GM21723 (cell line): ENCODE measurements around the gene ARL4D.
"Not testable (repeated sequence)": the region's sequence is repeated elsewhere in the genome, so short reads cannot be mapped to it uniquely, and the experiment has no call there.

ENCODE experiments used
- ATAC-seq: cut with Tn5 transposase; IDR thresholded peaks from one replicate; pipeline ENCODE4 v1.9.1; 2021; ENCODE audit warnings: mild to moderate bottlenecking, moderate library complexity; ENCODE audit not compliant: unreplicated experiment

The ARL4D gene

DNA sequence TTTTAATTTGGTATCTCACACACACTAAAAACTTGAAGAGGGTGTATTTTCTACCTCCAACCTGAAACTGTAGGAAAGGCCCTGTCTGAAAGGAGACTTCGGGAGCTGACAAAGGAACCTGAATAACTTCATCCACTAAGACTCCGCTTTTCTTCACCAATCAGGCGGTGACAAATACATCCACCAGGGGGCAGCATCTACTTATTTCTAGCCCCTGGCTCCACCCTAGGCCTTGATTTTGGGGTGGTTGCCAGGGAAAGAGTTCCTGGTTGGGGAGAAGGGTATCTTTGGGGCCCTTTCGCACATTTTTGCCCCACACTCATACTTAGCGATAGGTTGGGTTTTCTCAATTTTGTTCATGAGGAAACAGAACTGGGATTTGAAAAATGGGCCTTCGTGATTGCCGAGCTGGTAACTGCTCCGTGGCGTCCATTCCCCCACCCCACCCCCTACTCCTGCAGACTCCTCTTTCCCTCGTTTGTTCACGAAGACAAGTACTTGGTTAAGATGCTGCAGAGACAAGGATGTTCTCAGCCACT, 4.8 kb upstream of the ARL4D start:
- ATAC-seq: no peak

DNA sequence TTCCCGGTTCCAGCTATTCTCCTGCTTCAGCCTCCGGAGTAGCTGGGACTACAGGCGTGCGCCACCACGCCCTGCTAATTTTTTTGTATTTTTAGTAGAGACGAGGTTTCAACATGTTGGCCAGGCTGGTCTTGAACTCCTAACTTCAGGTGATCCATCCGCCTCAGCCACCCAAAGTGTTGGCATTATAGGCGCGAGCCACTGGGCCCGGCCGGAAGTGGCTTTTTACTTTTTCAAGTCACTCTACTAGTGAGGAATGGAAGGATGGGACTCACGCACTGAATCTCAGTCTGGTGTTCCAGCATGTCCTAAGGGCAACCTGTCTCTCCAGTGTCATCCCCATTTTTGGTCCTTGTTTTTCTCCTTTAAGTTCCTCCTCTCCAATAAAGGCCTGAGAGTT, 4.1 kb upstream of the ARL4D start:
- not testable (repeated sequence) for ATAC-seq

DNA sequence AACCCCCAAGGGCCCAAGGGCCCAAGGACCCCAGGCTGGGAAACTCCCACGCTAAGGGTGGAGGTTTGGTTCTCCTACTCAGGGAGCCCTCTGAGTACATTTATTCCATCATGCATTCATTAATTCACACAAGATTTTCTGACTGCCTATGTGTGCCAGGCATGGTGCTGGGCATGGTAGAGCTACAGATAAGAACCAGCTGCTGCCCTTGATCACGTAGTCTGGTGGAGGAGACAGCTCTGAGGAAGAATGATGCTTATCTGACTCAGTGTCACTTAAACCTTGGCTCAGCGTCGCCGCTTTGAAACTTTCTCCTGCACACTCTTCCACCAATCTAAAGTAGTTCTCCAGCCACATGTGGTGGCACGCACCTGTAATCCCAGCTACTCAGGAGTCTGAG, 3.6 kb upstream of the ARL4D start:
- no peak for ATAC-seq

DNA sequence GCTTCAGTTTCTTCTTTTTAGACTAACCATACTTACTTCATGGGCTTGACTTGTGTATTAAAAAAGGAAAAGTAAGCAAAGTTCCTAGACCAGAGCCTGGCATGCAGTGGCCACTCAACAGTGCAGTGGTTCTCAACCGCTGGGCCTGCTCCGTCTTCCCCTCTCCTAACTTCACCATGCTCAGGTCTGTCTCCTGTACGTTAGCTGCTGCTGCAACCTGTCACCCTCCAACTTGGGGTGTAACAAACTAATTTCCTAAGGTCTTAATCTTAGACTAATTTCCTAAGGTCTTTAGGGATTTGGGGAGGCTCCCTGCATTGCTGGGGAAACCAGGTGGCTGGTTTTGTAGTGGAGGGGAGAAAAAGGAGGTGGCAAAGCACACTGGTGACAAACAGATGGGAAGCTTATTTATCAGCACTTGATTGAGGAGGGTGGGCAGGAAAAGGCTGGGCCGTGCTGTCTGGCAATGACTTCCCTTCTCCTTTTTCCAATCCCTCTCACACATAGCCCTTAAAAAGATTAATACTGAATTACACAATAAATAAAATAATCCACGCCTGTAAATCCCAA, 2.2 kb upstream of the ARL4D start:
- no peak for ATAC-seq

DNA sequence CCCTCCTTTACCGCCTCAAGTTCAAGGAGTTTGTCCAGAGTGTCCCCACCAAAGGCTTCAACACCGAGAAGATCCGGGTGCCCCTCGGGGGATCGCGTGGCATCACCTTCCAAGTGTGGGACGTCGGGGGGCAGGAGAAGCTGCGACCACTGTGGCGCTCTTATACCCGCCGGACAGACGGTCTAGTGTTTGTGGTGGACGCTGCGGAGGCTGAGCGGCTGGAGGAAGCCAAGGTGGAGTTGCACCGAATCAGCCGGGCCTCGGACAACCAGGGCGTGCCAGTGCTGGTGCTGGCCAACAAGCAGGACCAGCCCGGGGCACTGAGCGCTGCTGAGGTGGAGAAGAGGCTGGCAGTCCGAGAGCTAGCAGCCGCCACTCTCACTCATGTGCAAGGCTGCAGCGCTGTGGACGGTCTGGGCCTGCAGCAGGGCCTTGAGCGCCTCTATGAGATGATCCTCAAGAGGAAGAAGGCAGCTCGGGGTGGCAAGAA, 1.1 kb downstream of the ARL4D start:
- ATAC-seq: no peak

DNA sequence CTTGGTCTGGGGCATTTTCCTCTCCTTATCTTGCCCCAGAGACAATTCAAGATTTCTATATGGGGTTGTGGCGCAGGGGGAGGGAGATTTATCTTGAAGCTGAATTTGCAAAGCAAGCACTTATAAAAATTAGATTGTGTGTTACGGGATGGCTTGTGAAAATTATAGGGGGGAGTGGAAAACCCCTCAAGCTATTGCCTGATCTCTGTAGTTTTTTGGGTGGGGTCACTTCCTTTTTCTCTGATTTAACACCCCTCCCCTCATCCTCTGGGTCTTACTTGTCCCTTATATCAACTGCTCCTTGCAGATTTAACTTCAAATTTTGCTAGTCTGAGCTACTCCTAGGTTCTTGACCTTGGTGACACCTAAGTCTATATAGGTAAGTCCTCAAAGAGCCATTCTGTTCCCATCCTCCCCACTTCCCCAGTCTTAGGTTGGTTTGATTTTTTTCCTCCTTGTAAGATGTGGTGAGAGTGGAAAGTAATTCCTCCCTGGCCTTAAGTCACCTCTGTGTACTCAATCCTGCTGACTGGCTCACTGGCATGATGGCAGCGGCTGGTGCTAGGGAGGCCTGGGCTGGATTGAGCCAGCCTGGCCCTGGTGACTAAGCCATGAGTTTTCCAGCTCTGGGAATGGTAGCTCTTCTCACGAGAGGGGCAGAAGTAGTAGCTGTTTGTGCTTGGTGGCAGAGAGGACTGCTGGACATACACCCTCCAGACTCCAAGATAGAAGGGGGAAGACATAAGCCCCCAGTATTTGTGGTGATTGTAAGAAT, 2.3 kb downstream of the ARL4D start:
- no peak for ATAC-seq

DNA sequence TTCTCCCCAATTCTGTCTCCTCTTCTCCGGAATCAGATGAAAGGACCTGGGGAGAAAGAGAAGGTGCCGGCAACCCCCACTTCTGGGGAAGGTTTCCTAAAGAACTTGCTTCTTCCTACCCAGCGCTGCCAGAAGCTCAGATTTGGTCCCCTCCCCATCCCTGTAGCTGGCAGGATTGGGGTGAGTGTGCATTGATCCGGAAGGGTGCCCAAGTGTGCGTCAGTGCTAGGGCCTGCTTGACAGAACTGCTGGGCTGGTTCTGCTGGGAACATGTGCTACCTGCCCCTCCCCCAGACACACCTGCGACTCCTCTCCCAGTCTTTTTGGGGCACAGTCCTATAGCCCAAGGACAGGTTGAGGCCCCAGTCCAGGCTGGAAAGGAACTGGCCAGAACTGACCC, 3.3 kb downstream of the ARL4D start:
- no peak for ATAC-seq

DNA sequence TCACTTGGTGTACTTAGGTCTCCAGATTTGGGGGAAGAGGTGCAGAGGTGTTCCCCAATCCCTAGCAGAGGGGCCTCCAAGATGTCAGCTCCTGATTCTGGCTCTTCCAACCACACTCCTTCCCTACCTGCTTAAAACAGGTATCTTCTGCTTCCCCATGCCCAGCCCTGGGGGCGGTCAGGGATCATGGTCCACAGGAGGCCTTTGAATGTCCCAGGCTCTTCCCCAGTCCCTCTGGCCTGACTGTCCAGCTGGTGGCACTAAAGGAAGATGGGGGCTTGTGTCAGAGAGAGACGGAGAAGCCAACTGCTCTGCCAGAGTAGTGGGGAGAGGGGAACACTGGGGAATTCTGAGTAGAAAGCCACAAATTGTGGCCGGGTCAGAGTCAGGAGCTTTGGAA, 3.8 kb downstream of the ARL4D start:
- no peak for ATAC-seq

DNA sequence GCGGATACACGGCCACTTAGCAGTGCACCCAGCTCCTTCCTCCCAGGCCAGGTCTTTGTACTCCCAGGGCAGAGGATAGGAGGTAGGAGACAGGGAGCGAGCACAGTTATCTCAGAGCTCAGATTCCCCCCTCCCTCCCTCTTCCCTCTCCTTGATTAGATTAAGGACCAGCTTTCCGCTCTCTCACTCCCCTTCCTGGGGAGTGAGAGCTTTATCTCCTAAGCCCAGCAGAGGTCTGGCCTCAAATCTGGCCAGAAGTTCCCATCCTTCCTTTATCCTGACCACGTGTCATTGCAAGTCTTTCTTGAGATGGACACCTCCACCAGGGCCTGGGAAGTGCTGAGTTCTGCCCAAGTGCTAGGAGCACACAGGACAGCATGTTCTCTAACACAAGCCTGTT, 5.1 kb downstream of the ARL4D start:
- ATAC-seq: no peak

DNA sequence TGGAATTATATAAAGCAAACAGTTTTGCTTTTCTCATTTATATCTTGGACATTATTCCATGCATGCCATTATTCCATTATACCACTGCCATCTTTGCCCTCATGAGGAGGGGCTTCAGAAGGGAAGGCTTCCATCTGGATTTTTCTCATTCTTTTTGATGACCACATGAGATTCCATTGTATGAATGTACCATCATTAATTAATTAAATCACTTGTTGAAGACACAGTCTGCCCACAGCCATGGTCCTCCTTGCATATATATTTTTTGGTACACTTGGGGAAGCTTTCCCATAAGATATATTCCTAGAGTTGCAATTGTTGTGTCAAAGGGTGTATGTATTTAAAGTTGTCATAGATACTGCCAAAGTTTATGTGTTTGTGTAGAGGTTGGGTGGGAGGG, 7.1 kb downstream of the ARL4D start:
- ATAC-seq: no peak

DNA sequence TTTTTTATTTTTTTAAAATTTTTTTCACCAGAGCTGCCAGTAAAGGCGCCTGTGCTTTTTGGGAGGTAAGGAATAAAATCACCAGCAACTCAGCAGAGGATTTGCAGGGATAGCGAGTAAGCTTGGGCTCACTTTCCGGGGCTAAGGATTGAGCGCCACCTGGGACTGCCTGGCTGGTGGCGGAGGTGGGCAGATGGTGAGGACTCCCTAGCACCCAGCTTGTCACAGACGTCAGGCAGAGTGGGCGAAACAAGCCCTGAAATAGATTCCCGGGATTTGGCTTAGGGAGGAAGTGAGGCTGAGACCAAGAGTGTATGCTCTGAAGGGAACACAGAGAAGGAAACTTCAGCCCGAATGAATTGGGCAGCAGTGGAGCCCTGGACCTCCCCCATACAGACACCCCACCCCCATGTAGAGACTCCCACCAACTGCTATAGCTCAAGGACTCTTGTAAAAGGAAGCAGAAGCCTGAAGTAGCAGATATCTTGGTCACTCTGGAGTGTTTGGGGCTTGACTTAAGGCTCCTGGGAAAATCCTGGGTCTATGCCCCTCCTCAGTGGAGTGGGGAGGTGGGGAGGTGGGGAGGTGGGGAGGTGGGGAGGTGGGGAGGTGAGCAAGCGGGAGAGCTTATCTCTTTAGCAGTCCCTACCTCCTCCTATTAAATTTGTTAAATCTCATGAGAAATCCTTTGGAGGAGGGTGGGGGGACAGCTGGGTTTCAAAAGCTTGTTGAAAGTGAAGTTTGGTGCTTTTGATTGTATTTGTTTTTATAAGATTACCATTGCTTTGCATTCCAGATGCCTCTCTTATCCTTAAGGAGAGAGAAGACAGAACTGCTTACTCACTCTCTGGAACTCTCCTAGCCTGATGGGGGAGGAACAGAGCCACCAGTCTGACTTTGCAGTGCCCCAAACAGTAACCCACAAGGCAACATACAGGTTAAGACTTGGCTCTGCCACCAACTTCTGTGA, 8.2 kb downstream of the ARL4D start:
- no peak for ATAC-seq

DNA sequence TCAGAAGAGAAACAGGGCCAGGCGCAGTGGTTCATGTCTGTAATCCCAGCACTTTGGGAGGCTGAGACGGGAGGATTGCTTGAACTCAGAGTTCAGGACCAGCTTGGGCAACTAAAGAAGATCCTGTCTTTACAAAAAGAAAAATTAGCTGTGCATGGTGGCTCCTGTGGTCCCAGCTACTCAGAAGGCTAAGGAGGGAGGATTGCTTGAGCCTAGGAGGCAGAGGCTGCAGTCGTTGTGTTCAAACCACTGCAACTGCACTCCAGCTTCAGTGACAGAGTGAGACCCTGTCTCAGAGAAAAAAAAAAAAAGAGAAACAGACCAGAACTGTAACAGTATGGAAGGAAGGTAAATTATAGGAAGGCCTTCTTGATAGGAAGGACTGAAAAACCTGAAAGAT, 10.3 kb downstream of the ARL4D start:
- no peak for ATAC-seq

DNA sequence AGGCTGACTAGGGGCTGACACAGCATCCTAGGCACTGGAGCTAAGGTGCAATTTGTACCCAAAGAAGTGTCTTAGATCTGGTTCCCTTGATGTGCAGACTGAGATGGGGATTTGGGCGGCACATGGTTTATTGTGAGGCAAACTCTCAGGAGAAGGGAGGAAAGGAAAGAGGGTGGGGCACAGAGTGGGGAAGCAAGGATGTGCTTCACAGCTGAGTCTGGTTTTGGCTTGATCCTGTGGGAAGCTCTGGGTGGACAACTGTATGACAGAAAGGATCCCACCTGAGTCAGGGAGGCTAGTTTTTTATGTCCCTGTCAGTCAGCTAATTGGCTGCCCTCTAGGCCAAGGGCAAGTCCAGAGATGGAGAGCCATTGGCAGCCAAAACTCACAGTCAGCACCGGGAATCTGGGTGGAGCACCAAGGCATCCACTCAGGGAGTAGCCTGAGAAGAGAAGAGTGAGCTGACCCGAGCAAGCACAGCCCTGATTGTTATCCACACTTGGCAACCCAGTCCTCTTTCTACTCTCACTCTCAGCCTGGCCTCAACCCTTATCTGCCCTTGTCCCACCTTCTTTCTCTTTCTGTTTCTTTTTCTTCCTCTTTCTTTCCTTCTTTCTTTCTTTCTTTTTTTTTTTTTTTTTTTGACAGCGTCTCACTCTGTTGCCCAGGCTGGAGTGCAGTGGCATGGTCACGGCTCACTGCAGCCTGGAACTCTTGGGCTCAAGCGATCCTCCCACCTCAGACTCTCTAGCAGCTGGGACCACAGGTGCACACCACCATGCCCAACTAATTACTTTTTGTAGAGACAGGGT, 12.0 kb downstream of the ARL4D start:
- ATAC-seq: no peak

DNA sequence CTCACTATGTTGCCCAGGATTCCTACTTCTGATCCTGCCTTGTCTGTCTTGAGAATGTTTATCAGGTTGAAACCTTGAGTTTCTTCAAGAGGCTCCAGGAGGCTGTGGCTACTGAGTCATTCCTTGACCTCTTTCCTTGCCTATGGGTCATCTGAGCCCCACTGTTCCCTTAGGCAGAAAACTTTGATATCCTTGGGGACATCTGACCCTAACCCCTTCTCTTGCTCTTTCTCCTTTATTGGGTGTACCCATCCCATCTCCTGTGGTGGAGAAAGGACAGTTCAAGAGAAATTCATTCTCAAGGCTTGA, 12.5 kb downstream of the ARL4D start:
- no peak for ATAC-seq

DNA sequence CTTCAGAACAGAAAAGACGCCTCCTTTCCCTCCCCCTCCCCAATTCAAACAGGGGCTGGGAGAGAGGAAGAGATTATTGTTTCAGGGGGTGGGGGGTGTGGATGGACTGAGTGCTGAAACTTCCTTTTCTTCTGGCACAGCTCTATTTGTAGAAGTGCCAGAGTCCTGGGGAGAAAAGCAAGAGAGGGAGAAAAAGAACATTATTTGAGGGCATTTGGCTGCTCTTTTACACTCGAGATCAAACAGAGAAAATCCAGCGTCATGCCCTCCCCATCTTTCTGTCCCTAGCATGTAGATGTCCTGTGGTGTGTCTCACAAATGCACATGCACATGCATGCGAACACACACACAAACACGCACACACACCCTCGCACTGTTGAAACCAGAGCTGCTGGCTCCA, 13.0 kb downstream of the ARL4D start:
- no peak for ATAC-seq

DNA sequence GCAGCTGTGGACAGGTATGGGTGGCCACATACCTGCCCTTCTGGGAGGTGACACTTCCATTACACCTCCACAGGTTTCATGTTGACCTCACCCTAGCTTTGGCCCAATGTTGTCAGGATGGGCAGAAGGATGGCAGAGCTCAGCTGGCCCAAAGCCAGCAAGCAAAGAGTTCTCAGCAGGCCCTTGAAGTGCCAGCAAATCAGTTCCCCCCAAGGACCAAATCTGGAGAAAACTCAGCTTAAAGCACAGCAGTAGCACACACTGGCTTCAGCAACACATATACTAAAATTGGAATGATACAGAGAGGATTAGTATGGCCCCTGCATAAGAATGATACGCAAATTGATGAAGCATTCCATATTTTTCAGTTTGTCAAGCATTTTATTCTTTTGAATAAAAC, 13.4 kb downstream of the ARL4D start:
- no peak for ATAC-seq

DNA sequence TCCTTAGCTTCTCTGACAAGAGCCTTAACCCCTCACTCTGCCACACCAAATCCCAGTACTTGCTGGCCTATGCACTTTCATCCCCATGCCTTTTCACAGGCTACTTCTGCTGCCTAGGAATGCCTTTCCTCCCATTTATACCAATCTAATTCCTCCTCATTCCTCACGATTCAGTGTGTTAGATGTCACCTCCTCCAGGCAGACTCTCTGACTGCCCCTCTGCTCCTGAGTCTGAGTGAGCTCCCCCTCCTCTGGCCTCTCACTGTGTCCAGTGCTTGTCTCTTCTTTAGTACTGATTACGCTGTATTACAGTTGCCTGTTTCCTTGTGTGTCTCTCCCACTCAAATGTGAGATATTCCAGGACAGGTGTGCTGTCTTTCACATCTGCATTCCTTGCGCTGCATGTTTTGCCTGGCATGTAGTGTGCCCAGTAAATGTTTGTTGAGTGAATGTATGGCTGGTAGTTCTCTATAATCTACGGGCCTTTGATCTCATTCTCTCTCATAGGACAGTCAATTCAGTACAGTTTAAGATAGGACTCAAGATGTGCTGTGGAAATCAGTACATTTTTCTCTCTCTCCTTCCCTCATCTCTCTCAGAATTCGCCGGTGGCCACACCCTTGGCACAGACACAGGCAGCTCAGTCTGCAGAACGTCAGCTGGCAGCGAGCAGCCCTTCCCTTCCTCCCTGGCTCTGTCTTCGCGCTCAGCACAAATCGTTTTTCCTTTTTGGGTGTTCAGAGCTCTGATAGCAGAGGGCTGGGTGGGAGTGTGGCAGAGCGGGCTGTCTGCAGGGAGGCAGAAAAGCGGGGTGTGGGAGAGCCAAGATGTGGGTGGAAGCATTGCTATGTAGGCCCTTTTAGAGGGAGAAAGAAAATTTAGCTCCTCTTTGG, 18.5 kb downstream of the ARL4D start:
- ATAC-seq: no peak

DNA sequence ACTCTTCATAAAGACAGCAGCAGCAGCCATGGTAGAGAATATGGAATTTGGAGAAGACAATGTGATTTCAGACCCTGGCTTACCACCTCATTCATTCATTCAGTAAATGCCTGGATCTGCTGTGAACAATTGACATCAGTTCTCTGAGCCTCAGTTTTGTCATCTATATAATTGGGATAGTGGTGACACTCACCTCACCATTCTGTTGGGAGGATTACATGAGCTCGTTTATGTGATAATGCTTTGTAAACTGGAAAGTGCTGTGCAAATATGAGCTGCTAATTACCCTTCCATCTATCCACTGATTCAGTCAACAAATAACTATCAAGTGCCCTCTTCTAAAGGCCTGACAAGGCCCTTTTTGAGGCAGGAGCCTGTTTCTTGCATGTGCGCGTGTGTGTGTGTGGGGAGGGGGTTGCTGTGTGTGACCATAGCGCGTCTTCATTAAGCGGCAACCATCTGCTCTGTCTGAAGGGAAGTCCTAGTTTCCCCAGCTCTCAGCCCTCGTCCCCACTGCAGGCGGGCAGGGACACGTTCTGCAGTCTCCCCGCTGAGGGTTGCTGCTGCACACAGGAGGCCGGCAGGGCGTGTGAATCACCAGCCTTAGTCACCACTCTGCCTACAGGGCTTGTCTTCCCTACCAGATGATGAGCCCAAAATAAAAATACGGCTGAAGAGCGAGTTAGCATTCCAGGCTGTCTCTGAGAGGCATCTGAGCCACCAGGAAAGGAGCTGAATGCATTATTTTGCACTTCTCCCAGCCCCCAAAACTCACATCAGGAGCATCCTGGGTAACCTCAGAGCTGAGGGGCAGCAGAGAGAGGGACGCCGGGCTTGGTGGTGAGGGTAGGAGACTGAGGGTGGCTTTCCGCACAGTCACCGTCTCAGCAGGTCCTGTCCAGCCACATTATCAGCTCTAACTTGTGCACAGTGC, 19.9 kb downstream of the ARL4D start:
- no peak for ATAC-seq
